SHP77 treated with DMSO at 0.1 percent for 48 hours (cell line): ENCODE results near the gene TULP4.

Source experiments
- DNase-seq: peaks from one replicate; lab custom pipeline; 2025; lab: John Stamatoyannopoulos, UW

Gene TULP4

DNA sequence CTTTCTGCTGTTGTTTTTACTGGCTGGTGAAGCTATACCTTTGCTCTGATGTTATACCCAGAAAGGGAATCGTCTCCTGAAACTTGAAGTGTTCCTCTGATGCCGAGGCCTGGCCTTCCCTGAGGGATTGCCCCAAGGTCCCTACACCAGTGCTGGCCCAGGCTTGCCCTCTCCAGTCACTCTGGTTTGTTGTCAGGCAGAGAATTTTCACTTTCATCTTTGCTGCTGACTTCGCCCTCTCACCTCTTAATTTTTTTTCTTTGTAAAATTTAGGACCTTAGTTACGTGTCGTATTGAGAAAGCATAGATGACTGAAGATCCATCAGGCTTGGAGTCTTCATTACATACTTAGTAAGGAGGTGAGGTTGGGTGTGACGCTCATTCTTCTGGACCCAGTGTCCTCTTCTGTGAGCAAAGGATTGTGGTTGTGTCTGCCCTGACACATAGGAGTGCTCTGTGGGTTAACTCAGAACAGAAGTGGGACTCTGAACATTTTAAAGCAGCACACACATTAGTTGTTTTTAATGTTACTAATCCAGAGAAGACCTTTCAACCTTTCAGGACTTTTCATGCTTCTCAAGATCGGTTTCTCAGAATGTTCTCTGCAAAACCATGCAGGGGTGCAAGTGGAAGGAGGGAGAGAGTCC, 45.4 kb downstream of the TULP4 start:
- no peak for DNase-seq

DNA sequence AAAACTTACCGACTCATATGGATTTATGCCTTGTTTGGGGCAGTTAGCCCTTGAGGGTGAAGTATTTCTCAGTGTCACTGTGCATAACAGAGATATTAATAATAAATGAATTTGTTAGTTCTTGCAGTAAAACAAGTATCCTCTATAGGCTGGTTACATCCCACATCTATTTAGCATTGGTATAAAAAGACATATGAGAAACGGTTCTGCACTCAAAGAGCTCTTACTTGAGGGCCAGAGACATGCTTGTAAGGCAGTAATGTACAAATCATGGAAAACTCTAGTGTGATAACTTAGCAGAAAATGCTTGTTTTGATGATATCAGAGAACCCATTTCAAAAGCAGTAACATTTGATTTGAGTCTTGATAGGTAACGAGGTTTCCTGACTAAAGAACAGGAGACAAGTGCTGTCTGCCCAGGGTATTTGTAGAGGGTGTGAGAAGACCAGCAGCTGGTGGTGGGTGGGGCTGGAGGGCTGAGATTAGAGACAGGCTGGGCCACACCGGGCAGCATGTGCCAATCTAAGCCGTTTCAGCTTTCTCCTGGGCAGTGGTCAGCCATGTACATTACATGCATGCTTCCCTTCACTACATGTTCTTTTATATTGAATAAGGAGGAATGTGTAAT, 46.3 kb downstream of the TULP4 start:
- peak; percentile 36 for DNase-seq

DNA sequence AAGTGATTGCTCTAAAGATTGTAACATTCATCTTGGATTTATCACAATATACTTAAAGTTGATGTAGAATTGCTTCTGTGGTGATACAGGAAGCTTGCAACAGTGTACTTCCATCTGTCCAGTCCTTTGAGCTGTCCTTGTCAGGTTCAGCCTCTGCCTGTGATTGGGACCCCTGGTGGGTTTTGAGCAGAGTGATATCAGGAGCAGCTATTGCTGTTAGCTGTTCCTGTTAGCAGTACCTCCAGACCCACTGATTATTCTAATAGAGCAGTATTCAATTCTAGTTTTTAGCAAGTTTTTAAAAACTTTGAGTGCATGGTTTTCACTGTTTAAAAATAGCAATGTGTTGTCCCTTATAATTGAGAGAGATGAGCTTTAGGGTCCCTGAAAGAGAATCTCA, 48.8 kb downstream of the TULP4 start:
- no peak for DNase-seq

DNA sequence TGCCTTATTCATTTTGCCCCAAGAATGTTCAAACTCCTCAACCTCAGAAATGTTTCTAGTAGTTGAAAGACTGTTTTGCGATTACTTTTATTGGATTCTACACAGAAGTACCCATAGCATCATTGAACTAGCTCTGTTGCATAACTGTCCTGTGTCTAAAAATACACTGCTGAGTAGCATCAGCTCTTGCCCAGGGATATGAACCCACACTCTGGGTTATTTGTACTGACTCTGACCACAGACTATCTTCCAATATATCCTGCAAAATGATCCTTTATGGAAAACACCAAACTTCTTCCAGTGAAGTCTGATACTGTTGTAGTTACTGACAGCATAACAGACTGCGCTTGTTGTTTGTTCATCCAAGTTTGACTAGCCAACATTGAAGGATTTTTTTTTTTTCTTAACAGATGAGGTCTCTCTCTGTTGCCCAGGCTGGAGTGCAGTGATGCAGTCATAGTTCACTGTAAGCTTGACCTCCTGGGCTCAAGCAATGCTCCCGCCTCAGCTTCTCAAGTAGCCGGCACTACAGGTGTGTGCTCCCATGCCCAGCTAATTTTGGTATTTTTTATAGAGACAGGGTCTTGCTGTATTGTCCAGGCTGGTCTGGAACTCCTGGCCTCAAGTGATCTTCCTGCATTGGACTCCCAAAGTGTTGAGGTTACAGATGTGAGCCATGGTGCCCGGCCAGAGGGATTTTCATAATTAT, 49.9 kb downstream of the TULP4 start:
- DNase-seq: no peak

DNA sequence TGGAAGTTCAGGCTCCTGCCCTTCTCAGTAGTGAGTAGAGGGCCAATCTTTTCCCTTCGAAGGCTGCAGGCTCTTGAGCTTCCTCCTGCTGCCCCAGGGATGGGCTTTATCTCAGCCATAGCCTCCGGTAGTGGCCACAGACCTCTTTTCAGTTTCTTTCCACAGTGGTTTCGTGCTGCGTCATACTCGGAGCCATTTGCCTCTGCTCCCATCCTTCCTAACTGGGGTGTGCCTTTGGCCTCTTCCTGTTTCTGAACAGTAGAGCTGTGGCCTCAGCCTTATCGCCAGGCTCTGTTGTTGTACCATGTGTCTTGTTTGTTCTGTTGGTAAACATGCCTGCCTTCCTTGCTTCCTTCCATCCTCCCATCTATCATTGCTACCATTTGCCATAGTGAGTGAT, 54.1 kb downstream of the TULP4 start:
- no peak for DNase-seq

DNA sequence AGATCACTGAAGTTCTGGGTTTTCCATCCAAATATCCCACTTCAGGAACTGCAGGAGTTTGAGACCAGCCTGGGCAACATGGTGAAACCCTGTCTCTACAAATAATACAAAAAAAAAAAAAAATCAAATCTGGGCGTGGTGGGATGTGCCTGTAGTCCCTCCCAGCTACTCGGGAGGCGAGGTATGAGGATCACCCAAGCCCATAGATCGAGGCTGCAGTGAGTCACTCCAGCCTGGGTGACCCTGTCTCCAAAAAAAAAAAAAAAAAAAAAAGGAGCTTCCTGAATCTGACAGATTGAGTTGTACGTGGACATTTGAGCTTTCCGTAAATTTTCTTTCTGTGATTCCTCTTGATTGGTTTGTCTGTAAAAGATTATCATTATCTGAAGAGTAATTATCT, 55.6 kb downstream of the TULP4 start:
- no peak for DNase-seq

DNA sequence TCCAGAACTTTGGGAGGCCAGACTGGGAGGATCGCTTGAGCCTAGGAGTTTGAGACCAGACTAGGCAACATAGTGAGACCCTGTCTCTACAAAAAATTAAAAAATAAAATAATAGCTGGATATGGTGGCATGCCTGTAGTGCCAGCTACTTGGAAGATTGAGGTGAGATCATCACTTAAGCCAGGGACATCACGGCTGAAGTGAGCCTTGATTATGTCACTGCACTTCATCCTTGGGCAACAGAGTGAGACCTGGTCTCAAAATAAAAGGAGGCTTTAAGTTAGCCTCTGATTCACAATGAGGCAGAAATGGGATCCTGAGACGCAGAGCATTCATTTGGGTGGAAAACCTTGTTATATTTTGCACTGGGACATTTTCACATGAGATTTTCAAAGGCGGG, 57.0 kb downstream of the TULP4 start:
- no peak for DNase-seq

DNA sequence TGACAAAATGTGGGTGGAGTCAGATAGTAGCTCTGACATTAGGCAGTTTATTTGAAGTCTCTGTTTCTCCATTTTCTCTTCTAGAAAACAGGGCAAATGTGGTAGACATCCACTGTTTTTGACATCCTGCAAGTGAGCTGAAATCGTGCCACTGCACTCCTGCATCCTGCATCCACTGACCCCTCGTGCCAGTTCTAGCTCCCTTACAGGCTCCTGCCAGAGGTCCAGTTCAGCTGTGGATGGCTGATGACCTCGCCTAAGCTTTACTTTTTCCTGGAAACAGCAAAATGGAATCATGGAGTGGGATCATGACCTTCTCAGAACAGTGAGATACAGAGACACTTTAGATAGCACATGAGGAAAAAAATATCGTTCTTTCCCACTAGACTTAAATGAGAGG, 58.5 kb downstream of the TULP4 start:
- DNase-seq: no peak

DNA sequence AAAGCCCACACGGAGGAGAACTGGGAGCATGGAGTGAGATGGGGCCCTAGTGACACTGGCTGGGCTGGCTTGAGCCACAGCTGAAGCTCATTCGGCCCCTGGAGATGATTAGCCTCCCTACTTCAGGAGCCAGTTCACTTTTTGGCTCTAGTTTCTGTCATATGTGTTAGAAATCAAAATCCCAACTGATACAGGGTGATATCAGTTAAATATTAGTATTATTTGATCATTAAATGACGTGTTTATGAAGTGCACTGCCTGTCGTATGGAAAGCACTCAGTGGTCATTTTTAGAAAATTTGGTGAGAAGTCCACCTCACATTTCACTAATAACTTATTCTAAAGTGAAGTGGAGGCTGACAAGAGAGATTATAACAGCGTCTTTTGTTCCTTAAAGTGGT, 59.0 kb downstream of the TULP4 start:
- DNase-seq: no peak

DNA sequence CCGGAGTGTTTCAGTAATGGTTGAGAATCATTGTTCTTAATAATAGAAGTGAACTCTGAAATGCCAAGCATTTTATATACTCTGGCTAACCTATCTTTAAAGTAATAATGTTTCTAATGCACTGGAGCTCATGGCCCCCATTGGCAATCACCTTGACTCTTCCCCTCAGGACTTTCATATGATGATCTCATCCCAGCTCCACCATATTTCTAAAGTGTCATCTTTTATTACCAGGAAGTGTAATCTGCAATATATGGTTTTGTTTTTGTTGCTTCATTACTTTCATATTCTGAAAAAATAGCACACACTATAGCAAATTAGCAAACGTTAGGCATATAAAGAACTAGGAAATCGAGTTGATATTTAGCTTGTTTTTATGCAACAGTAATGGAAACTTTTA, 60.3 kb downstream of the TULP4 start:
- no peak for DNase-seq

DNA sequence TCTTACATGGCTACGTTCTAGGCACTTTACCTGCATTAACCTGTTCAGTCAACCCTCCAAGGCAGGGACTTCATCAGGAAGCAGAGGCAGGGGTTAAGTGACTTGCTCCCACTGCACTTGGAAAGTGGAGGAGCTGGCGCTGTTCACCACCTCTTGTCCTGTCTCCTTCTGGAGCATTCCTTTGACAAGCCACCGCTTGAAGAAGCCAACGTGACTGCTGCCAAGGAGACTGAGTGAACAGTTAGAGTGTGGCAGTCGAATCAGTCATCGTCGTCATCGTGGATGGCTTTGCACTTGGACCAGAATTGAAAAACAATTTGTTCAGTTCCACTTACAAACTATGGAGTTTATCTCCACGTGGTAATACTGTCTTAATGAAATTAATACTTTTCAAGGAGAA, 60.9 kb downstream of the TULP4 start:
- DNase-seq: no peak

DNA sequence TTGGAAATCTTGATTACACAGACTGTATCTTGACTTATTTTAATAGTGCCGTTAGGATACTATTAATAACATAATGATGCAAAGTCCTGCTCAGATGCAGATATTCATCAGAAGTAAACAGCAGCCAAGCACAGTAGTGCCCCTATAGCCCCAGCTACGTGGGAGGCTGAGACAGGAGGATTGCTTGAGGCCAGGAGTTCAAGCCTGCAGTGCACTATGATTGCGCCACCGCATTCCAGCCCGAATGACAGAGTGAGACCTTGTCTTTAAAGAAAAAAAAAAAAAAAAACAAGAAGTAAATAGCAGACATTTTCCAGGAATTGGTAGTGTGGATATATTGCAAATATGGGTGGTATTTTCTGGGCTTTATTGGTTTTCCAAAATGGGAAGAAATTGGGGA, 61.8 kb downstream of the TULP4 start:
- no peak for DNase-seq

DNA sequence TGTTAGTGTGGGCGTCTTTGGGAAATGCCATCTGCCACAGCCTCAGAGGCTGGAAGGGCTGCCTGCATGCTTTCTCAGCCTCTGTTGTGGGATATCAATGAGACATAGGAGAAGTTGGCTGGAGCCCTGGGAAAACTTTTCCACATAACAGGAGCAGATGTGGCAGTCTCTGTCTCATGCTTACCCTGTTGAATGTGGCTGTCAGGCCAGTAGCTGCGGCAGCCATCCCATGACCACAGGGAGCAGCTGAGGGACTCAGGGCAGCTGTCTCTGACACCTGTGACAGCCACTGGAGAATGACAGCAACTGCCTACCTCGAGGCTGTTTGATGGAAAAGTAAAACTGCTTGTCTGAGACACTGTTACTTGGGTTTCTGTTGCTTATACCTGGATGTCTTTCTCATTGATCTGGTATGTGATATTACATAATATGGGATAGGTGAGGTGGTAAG, 64.4 kb downstream of the TULP4 start:
- DNase-seq: no peak

DNA sequence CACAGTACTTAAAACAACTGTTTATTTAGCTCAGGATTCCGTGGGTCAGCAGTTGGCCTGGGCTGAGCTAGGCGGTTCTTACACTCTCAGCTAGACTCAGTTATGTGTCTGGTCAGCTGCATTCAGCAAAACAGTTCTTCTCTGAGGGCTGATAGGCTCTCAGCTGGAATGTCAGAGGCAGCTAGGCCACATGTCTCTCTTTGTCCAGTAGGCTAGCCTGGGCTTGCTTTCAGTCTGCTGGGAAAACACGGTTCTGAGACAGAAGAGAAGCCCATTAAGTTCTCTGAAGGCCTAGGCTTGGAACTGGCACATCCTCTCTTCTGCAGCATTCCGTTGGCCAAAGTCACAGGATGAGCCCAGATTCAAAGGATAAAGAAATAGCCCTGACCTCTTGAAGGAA, 65.6 kb downstream of the TULP4 start:
- peak; percentile 70 for DNase-seq

DNA sequence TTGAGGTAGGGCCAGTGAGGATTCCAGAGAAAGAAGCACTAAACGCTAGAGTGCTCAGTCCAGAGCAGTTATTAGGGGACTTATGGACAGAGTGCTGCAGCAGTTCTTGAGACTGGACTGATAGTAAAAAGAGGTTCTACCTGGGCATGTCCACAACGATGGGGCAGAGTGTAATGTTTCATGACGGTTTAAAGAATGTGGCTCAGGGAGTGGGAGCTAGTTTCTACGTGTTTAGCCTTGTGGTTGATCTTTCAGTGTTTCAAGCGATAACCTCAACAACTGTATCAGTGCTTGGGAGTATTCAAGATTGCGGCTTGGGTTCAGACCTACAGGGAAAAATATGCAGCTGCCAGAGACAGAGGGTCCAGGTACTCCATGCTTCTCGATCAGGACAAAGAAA, 67.1 kb downstream of the TULP4 start:
- no peak for DNase-seq

DNA sequence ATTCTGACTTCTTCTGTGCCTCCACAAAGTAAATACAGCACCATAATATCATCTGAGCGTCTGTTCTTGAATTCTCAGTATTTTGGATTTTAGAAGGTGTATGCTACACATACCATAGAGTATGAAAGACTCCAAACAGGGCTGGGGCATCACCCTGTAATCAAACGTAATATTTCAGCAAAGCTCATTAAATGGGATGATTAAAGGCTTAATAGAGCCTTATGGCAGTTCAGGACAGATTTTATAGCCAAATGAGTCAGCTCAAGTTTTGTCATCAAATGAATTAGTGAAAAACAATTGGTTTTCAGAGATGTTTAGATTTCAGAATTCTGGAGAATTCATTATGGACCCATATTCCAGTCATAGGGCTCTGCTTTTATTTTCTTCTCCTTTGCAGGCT, 68.9 kb downstream of the TULP4 start:
- no peak for DNase-seq

DNA sequence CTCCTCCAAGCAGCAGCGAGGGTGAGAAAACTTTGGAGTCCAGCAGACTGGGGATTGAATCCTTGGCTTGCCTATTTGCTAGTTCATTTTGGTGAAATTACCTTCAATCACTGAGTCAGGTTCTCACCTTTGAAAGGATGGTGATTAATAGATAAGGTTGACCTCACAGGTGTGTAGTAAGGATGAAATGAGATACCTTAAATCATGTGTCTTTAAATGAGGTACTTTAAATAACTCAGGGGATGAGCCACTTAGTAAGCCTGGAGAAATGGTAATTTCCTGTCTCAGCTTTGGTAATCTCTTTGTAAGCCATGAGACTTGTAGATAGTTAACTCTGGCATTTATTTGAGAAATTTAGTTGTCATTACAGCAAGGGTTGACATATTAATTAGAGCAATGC, 70.2 kb downstream of the TULP4 start:
- DNase-seq: no peak

DNA sequence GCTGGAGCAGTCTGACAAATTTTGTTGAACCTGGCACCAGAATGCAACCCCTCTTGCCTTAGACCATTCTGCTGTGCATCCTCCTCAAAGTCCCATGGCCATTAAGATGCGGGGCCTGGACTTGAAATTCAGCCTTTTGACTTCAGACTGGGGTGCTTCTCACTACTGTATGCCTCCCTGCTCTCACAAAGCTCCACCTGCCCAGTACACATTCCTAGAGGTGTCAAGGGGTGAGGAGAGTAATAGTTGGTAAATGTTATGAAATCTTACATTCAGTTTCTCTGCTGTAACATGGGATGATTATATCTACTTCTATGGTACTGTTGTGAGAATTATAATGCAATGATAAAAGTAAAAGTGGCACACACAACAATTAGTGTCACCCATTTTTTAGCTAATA, 70.8 kb downstream of the TULP4 start:
- DNase-seq: no peak

DNA sequence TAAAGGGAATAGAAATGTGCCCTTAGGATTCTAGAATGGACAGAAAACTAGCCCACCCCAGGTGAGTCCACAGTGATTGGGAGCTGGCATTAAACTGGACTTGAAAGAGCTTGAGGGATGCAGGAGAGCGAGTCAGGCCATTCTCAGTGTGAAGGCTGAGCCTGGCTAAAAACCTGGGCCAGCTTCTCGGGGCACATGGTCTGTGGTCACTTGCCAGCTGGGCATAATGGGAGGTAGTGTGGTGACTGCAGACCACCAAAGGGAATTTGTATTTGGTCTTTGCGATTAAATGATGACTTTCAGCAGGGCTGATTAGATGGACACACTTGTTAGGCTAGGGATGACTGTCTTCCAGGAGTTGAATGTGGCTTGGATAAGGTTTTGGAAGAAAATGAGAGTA, 71.3 kb downstream of the TULP4 start:
- no peak for DNase-seq

DNA sequence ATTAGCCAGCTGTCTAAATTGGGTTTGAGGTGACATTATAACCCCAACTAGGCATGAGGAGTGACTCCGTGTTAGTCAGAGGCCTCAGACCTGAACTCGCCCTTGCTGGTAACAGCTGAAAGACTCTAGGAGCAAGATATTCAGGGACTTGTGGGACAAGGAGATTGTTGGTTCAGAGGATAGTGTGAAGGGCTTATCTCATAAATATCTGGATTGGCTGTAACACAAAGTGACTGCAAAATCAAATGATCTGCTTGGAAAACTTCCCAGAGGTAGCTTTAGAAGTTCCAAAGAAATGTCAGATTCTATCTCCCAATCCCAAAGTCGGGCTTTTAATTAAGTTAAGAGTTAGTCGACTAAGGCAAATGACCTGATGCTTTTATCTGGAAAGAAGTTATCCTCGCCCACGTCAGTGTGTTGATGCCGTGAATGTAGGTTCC, 72.4 kb downstream of the TULP4 start:
- DNase-seq: no peak

DNA sequence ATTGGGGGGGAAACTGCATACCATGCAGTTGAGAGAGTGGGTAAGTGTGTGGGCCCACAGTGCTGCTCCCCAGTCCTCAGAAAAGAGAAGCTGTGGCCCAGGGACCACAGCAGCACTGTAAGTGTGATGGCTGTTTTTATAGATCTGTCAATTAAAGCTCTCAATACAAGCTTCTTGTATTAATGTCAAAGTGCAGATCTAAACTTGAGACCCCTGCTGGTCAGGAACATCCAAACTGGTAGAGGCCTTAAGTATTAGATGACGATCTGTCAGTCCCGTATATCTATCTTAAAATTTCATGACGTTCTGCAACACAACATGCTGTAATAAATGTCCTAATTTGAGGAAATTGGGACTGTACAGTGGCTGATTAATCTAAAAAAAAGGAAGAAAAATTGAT, 74.8 kb downstream of the TULP4 start:
- DNase-seq: no peak

DNA sequence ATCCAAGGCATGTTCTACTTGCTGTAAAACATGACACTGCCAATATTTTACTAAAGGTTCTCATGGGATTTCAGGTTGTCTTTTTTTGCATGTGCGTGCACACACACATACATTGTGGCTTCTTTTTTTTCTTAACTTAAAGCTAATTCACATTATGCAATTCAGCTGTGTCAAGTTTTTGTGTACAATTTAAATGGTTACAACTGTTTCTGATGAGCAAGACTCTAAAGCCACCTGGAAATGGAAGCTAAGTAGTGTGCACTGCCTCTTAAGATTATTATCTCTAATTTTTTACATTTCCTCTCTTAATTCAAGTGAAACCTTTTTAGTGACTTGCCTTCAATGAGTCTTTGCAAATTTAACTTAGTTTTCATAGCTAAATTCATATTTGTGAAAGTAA, 75.3 kb downstream of the TULP4 start:
- no peak for DNase-seq

DNA sequence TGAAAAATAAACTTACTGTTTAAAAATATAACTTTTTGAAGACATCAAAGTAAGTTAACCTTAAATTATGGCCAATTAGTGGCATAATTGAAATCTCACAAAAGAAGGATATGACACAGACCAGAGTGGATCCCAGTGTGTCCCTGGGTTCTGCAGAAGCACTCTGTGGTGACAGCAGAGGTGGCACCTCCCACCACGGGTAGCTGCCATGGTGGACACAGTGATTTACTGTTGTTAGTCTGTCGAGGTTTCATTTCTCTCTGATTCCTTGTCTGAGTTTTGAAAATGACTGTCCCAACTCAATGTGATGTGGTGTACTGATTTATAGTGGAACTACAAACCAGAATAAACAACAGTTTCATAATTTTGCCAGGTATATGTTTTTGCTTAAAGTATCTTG, 76.5 kb downstream of the TULP4 start:
- no peak for DNase-seq
